GM20000 (cell line): ENCODE results near the gene SCGB1C1.

Experiments used
- DNase-seq: peaks from one replicate; pipeline ENCODE4 v3.0.0; 2012; ENCODE audit warnings: low spot score
- TF ChIP-seq, protein P1 (sequence below): IDR thresholded peaks from 2 replicates; pipeline ENCODE4 v1.5.1; 2012; ENCODE audit warnings: mild to moderate bottlenecking, control low read depth; ENCODE audit errors: extremely low read depth, missing control alignments

Gene SCGB1C1

DNA sequence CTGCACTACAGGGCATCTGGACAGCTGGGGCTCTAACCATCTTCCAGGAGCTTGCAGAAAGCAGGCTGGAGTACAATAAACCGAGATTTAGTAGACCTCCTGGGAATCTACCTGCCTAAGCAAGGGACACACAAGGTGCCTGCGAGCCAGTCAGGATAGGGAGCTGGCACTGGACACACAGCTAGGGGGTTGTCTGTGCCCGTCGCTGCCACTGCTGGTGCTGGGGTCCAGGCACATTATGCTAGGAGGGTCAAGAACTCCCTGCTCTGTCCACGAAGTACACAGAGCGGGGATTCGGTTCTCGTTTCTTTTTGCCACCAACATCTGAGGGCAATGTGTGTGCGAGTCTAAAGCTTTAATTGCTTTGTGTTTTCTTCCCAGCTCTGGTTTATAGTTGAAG is 18.9 kb downstream of the SCGB1C1 start:
- TF ChIP-seq, protein P1, sequence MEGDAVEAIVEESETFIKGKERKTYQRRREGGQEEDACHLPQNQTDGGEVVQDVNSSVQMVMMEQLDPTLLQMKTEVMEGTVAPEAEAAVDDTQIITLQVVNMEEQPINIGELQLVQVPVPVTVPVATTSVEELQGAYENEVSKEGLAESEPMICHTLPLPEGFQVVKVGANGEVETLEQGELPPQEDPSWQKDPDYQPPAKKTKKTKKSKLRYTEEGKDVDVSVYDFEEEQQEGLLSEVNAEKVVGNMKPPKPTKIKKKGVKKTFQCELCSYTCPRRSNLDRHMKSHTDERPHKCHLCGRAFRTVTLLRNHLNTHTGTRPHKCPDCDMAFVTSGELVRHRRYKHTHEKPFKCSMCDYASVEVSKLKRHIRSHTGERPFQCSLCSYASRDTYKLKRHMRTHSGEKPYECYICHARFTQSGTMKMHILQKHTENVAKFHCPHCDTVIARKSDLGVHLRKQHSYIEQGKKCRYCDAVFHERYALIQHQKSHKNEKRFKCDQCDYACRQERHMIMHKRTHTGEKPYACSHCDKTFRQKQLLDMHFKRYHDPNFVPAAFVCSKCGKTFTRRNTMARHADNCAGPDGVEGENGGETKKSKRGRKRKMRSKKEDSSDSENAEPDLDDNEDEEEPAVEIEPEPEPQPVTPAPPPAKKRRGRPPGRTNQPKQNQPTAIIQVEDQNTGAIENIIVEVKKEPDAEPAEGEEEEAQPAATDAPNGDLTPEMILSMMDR: no peak
- DNase-seq: no peak

DNA sequence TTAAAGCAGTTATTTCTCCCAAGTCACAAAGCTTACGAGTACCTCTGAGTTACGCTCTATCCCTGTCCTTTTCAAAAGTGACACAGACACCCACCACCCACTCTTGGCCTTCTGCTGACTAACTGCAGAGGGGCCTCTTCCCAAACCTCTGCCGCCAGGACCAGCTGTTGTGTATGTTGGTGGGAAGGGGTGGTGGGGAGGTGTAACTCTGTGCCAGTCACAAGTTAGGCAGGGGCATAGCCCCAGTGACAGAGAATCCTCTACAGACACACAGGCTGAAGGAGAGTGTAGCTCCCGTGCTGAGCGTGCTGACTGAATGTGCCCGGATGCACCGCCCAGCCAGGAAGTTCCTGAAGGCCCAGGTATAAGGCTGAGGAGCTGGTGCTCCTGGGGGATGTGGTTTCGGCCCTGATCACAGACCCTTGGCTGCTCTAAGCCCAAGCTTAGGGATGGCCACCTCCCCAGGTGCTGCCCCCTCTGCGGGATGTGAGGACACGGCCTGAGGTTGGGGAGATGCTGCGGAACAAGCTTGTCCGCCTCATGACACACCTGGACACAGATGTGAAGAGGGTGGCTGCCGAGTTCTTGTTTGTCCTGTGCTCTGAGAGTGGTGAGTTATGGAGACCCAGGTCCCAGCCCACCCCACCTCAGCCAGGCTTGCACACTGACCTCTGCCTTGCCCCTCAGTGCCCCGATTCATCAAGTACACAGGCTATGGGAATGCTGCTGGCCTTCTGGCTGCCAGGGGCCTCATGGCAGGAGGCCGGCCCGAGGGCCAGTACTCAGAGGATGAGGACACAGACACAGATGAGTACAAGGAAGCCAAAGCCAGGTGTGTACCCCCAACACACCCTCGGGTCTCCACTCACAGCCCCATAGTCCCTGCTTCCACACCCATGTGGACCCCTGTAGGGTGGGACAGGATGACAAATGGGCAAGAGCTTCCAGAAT is 19.5 kb downstream of the SCGB1C1 start:
- TF ChIP-seq, protein P1: no peak
- DNase-seq: no peak

DNA sequence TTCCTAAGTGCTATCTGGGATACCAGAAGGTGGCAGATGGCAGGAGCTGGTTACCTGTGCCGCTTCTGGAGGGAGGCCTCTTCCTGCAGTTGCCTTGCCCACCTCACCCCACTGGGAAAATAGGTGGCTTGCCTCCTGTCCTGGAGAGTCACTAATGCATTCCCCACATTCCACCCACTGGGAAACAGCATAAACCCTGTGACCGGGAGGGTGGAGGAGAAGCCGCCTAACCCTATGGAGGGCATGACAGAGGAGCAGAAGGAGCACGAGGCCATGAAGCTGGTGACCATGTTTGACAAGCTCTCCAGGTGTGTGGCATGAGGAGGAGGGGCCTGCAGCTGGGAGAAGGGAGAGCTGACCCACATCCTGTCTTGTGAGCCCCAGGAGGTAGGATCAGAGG is 20.2 kb downstream of the SCGB1C1 start:
- TF ChIP-seq, protein P1: no peak

DNA sequence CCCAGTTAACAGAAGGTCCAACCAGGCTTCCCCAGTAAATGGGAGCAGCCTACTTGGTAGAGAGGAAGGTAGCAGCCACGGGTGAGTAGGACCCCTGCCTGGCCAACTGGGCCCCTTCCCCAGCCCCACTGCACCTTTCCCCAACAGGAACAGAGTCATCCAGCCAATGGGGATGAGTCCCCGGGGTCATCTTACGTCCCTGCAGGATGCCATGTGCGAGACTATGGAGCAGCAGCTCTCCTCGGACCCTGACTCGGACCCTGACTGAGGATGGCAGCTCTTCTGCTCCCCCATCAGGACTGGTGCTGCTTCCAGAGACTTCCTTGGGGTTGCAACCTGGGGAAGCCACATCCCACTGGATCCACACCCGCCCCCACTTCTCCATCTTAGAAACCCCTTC is 21.2 kb downstream of the SCGB1C1 start:
- TF ChIP-seq, protein P1: no peak

More for the DNA sequence above, 20.2 kb downstream of the SCGB1C1 start:
- DNase-seq: no peak

DNA sequence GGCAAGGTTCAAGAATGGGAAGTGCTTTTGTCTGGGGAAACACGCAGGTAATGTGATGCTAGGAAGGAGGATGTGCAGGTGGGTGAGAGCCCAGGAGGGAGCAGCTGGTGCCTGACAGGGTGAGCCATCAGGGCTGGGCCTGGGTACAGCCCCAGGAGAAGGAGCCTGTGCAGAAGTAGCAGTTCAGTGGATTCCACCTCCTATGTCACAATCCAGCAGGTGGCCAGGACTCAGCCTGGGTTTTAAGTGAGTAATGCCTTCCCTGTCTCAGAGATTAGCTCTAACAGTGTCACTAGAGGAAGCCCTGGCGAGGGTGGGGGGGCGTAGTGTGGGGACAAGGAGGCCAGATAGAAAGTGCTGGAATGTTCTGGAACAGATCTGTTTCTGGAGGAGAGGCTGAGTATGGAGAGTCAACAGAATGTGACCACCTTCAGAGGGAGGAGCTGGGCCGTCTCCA is 22.7 kb downstream of the SCGB1C1 start:
- DNase-seq: no peak
- TF ChIP-seq, protein P1: no peak

More for the DNA sequence above, 21.2 kb downstream of the SCGB1C1 start:
- no peak for DNase-seq

DNA sequence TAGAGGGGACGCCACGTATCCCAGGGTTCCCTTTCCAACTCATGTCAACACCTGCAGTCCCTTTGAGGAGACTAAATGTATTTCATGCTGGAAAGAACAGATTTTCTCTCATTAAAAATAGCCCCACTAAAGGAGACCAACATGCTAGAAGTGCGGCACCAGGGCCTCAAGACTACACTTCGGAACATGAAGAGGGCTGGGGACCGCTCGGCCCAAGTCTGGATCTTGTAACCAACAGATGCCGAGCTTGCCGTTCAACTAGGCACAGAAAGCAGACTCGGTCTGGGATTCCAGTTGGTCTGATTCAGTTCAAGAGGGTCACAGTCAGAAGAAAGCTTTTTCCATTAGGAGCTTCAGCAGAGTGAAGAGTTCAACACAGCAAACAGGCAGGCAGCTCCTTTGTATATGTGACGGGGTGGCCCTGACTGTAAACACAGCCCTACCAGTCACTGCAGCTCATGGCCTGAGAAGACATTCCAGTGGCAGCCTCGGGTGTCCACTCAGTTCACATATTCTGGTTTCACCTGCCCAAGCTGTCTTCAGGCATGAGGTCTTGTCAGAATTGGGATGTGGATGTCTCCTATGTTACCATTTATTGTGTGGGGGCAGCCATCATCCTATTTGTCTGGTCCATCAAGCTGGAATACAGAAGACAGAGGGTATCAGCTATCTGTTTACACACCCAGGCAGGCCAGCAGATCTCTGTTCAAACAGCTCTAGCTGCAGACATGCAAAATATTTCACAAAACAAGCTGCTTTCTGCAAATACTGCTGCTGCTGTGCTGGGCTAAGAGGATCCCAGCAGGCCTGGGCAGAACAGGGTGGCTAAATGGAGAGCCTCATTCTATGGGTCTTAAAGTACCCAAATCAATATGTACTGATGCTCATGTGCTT is 23.4 kb downstream of the SCGB1C1 start:
- no peak for DNase-seq
- TF ChIP-seq, protein P1: no peak

DNA sequence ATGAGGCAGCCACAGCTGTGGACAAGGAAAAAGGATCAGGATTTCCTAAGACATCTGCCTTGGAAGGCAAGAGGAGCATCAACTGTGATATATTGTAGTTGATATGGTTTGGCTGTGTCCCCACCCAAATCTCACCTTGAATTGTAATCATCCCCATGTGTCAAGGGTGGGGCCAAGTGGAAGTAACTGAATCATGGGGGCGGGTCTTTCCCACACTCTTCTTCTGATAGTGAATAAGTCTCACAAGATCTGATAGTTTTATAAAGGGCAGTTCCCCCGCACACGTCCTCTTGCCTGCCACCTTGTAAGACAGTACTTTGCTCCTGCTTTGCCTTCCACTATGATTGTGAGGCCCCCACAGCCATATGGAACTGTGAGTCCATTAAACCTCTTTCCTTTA is 24.8 kb downstream of the SCGB1C1 start:
- TF ChIP-seq, protein P1: no peak

More for the DNA sequence above, 24.8 kb downstream of the SCGB1C1 start:
- DNase-seq: no peak
